T-helper 2 cell treated with Interferon-gamma antibody and Interleukin-4, amounts not matched to agents 100 ng/mL and 5 ng/mL, for 36 hours (primary cell): ENCODE measurements around the gene TAS1R2. TPM values are rescaled to one million over a fixed set of nuclear protein-coding genes. Genes with fewer than 3 reads are reported as not detected.

Experiments used
- intact Hi-C: fragments of 100-400 bp; cut with micrococcal nuclease; formaldehyde crosslinking; loops from one replicate; pipeline ENCODE4 v1.15.1; 2023
- total RNA-seq: library from RNA; stranded (reverse); gene quantifications from 2 replicates; pipeline ENCODE4 v1.2.3, GENCODE V29; 2022

Gene TAS1R2
- total RNA-seq, 1 donor from 2014 or later, result not detected

DNA sequence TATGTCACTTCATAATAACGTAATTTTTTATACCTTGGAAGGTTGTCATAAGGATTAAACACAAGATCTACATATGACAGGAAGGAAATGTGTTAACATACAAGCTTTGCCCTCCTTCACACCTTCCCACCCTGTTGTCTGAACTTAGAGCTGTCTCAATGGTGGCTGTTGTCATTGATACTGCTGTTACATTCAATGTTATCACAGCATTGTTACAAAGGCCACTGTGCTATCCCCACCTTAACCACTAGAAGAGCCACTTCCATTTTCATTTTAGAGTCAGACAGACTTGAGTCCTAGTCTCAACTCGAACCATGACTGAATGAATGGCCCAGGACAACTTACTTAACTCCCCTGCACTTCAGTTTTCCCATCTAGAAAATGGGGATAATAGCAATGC is 31.2 kb downstream of the TAS1R2 start:
- intact Hi-C loops, result no loop called here

GRCh38 chr1:18823438-18823837 is 36.0 kb downstream of the TAS1R2 start:
- intact Hi-C loops, result no loop called here

DNA sequence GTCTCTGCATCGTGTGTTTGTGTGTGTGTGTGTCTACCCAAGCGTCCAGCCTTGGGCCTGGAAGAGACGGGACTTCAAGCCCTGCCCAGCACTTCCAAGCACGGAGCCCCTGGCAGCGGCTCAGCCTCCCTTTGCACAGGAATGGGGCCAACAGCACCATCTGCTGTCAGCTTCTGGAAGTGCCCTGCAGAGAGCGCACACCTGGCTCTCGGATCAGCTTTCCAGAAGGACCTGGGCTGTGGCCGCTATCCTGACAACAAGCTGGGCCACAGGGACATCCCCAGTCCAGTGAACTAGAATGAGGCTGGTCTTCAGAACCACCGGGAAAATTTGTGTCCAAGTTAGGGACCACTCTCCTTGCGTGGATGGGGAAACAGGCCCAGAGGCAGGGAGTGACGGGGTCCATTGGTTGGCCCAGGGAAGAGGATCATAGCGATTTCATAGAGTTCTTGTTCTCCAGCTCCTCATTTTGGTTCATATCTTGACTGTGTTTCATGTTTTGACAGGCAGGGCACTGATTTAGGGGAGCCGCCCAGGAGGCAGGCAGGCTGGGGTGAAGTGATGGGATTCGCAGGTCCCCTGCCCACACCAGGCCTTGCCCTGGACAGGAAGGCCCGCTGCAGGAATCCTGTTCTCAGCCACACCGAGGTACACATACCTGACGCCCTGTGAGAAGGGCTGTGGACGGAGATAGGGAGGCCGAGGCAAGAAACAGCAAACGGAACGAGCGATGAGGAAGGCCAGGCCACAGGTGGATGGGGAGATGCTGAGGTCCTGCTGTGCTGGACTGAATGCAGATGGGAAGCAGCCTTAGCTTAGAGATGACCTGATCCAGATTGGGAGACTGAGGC is 38.4 kb downstream of the TAS1R2 start:
- intact Hi-C loops, result no loop called here

DNA sequence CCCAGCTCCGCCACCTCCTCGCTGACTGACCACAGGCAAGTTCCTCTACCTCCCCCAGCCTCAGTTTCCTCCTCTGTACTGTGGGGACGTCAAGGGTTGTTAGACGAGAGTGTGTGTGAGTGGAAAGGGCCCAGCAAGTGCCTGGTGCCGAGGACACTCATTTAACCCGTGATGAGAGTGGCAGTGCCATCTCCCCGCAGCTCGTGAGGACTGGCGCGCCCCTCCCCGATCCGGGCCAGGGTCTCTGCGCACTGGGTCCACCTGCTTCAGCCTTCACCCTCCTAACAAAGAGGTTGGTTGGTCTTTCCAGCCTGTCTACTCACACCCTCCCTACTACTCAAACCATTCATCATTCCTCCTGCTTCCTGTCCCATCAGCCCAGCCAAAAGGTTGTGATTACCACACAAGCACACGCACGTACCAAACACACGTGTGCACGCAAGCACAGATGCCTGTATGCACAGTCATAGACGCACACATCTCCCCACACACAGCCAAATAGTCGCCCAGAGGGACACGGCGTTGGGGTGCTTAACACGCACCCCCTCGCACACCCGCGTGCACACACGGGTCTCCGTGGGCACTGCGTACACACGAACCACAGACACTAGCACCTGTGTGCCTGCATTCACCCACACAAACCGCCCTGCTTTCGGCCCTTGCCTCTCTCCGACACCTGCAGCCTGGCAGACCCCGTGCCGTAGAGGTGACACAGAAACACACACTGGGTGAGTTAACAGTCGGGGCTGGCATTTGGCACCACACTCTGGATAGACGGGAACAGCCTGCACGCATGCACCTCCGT is 39.3 kb downstream of the TAS1R2 start:
- intact Hi-C loops, result no loop called here

DNA sequence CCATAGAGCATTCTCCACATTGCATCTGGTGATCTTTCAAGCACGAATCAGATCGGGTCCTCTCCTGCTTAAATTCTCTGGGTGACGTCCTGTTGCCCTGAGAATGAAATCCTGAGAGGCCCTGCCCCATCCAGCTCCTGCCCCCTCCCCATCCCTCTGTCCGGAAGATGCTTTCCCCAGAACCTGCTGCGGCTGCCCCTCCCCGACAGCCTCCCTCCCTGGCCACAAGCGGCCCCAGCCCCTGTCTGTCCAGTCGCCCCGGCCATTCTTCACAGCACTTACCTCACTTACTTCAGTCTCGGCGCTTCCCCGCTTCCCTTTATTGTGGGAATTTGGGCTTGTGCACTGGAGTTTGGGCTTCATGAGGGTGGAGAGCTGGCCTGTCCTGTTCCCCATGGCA is 40.3 kb downstream of the TAS1R2 start:
- intact Hi-C loops, result no loop called here

GRCh38 chr1:18817795-18818435 is 41.5 kb downstream of the TAS1R2 start:
- intact Hi-C loops, result no loop called here

DNA sequence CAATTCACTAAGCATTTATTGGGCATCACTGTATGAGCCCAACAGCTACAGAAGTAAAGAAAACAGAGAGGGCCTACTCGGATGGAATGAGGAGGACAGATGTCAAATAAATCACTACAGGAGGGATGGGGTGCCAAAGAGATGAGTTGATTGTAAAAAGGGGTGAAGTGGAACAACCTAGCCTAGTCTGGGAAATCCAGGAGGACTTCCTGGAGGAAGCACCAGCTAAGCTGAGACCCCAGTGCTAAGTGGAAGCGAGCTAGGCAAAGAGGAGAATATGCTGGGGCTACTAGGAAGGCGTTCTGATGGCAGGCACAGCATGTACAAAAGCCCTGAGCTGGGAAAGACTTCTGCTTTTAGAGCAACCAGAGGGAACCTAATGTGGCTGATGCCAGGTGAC is 42.1 kb downstream of the TAS1R2 start:
- intact Hi-C loops, result no loop called here

- intact Hi-C loops, result no loop called here
Observed at GRCh38 chr1:18816808-18817207, 42.7 kb downstream of the TAS1R2 start.

DNA sequence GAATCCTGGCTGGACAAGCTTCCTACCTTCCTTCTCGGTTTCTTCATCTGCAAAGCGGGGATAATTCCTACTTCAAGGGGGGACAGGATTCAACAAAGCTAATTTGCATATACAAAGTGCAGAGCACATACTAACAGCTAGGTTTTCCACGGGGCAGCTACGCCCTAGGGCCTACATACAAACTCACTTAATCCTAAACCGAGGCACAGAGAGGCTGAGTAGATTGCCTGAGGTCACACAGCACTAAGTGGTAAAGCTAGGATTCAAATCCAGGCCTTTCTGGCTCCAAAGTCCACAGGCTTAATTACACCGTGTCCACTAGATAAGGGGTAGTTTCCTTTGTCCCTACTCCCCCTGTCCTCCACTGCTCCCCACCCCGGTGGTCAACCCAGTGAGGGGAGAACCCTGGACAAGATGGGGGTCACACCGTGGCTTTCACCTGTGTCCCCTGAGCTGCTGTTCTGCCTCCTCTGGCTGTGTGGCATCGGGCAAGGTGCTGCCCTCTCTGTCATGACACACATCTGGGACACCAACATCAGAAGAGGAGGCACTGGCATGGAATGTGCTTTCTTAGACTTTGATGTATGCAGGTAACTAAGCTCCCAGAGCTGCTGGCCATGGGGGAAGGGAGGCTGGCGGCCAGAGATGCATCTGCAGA is 44.5 kb downstream of the TAS1R2 start:
- intact Hi-C loops, result no loop called here

DNA sequence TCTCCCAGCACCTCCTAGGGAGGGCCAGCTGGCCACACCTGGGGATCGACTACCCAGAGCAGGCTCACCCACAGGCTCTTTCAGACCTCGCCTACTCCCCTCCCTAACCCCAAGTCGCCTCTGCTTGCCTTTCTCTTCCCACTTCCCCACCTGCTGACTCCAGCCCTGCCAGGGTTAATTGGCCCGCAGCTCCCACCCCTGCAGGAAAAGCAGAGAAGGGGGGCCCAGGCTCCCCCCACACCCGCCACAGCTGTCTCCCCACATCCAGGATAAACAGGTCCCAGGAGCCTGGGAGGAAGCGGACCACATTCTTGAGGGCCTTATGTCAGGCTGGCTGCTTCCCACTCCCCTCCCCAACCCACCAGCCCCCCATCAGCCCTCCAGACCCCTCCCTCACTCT is 45.0 kb downstream of the TAS1R2 start:
- intact Hi-C loops, result no loop called here

DNA sequence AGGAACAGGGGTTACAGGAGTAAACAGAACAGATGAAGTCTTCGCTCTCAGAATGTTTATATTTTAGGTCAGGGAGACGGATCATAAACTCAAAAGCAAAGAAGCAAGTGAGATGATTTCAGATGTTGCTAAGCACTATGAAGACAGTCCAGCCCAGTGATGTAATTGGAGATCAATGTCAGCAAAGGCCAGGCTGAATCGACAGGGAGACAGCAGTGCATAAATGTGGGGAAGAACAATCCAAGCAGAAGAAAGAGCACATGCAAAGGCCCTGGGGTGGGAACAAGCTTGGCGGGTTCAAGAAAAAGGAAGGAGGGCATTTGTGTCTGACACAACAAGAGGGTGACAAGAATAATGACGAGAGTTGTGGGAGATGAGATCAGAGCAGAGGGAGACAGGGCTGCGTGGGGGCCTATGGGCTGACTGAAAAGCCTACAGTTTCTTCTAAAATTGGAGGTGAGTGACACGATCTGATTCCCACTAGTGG is 47.0 kb downstream of the TAS1R2 start:
- intact Hi-C loops, result no loop called here

GRCh38 chr1:18811733-18812452 is 47.6 kb downstream of the TAS1R2 start:
- intact Hi-C loops, result no loop called here

DNA sequence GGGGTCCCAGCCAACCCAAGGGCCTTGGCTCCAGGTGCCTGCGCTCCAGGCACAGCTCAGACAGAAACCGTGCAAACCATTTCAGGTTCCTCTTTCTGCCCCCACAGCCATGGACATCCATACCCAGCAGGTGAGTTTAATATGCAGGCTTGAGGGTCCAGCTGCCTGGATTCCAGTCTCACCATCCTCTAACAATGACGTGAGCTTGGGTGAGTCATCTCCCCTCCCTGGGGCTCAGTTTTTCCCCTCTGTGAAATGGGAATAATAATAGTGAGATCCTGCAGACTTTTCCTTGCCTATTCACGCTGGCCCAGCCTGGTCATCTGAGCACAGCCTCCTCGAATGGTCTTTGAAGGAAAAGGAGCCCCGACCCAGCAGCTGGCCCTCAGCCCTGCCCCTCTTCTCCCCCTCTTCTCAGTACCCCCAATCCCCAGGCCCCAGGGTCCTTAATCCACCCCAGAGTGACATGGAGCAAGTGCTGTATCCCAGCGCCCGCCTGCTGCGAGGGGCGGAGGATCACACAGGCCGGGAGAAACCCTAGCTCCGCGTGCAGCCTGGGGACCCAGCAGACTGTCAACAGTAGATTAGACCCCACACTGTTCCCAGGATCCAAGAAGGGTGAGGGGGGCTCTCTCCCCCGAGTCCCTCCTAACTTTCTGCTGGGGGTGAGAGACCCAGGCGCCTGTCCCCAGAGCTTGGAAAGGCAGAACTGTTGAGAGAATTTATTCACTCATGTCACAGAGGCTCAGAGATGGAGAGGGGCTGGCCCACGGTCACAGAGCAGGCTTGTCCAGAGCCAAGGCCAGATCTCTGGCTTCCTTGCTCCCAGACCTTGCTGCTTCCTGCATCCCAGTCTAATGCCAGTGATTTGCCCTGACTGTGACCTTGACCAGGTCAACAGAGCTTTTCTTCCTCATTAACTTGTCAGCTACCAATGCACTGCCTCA is 49.2 kb downstream of the TAS1R2 start:
- intact Hi-C loops, result no loop called here

GRCh38 chr1:18808550-18808949 is 50.9 kb downstream of the TAS1R2 start:
- intact Hi-C loops, result no loop called here

DNA sequence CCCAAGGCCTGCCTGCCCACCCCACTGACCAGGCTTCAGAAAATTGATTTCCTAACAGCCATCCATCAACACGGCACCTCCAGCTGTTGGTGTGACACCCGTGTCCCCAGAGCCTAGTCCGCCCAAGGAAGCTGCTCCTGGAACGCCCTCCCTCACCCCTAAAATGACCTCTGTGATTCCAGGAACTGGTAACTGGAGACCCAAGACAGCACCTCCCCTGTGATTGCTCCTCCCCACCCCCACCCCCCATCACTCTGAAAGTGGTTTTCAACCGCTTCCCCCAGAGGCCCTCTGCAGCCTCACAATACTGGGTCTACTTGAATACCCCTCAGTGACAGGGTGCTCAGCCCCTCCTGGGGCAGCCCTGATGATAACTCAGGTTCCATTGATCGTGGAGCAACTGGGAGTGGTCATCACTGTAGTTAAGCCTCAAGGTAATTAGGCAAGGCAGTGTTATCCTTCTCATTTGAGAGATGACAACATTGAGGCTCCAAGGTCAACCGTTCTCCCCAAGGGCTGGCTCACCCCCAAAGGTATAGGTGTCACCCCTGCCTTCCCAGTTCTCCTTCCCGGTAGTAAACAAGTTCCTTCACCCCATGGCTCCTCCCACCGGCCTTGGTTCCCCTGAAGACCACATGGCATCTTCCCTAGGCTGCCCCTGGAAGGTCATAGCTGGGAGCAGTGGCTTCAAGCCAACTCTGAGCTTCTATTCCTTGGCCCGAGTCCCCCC is 52.0 kb downstream of the TAS1R2 start:
- intact Hi-C loops, result no loop called here

- intact Hi-C loops, result no loop called here
Observed at GRCh38 chr1:18805925-18806849, 53.3 kb downstream of the TAS1R2 start.

GRCh38 chr1:18805150-18805879 is 54.1 kb downstream of the TAS1R2 start:
- intact Hi-C loops, result no loop called here
